Muscle layer of colon (tissue), 2 donors: Measurements from ENCODE around the gene SPP2.

Experiments
- H3K27ac ChIP-seq: one replicate; pipeline ENCODE4 v1.7.0; 2013; ENCODE audit warnings: low read depth, mild to moderate bottlenecking, low read length, moderate library complexity
- H3K27me3 ChIP-seq, 2 donors: one replicate each; pipeline ENCODE4 v1.7.0; 2013; ENCODE audit warnings: low read length in 2 of 2, mild to moderate bottlenecking in 2 of 2; ENCODE audit not compliant: insufficient read depth in 2 of 2, control insufficient read depth in 1 of 2
- H3K36me3 ChIP-seq: one replicate; pipeline ENCODE4 v1.7.0; 2013; ENCODE audit warnings: mild to moderate bottlenecking, low read length; ENCODE audit not compliant: insufficient read depth
- H3K4me1 ChIP-seq: one replicate; pipeline ENCODE4 v1.7.0; 2013; ENCODE audit warnings: mild to moderate bottlenecking, low read length; ENCODE audit not compliant: insufficient read depth
- H3K4me3 ChIP-seq, 2 donors: one replicate each; pipeline ENCODE4 v1.7.0; 2013; ENCODE audit warnings: low read length in 2 of 2, low read depth in 1 of 2, mild to moderate bottlenecking in 1 of 2, moderate library complexity in 1 of 2
- H3K9ac ChIP-seq: one replicate; pipeline ENCODE4 v1.7.0; 2013; ENCODE audit warnings: low read length
- H3K9me3 ChIP-seq: one replicate; pipeline ENCODE4 v1.7.0; 2013; ENCODE audit warnings: mild to moderate bottlenecking, low read length
- donor health status: abdominal sarcoma.
- donor health status: Adenocarcinoma of cecum.

The SPP2 gene

GRCh38 chr2:234050455-234051135, at the start of gene SPP2:
SPP2 (plus strand) TSS chr2:234050702; CDS start chr2:234050787, 85 bp downstream.
- Histone ChIP-seq H3K27ac (no peak within 1 kb of the TSS), H3K9ac (no peak within 1 kb of the TSS), H3K27me3 (no peaks in the 10 kb centered on the region), H3K4me1 (no peaks in the 10 kb centered on the region), H3K9me3 (no peaks in the 10 kb centered on the region), H3K4me3 (no peak within 1 kb of the TSS), H3K36me3 (no peaks in the 10 kb centered on the region)

- Histone ChIP-seq H3K27me3 (no peaks in the 10 kb centered on the region), H3K4me1 (no peaks in the 10 kb centered on the region), H3K27ac (no peak overlapping the region), H3K36me3 (no peaks in the 10 kb centered on the region), H3K9ac (no peak overlapping the region), H3K9me3 (no peaks in the 10 kb centered on the region), H3K4me3 (no peak overlapping the region)
These were observed 48.9 kb upstream of the SPP2 start for GRCh38 chr2:234001380-234002160.

GRCh38 chr2:234002281-234002680, 48.2 kb upstream of the SPP2 start:
- no peaks in the 10 kb centered on the region for H3K36me3 ChIP-seq
- H3K9ac ChIP-seq = no peak overlapping the region
- H3K27ac ChIP-seq = no peak overlapping the region
- H3K4me3 ChIP-seq = no peak overlapping the region
- no peaks in the 10 kb centered on the region for H3K4me1 ChIP-seq
- no peaks in the 10 kb centered on the region for H3K9me3 ChIP-seq
- H3K27me3 ChIP-seq = no peaks in the 10 kb centered on the region

- Histone ChIP-seq H3K9me3 (no peaks in the 10 kb centered on the region), H3K4me1 (no peaks in the 10 kb centered on the region), H3K27ac (no peak overlapping the region), H3K36me3 (no peaks in the 10 kb centered on the region), H3K9ac (no peak overlapping the region), H3K4me3 (no peak overlapping the region), H3K27me3 (no peaks in the 10 kb centered on the region)
These were observed 46.4 kb upstream of the SPP2 start for GRCh38 chr2:234003972-234004617.

- Histone ChIP-seq H3K27me3 (no peaks in the 10 kb centered on the region), H3K4me1 (no peaks in the 10 kb centered on the region), H3K36me3 (no peaks in the 10 kb centered on the region), H3K9me3 (no peaks in the 10 kb centered on the region), H3K4me3 (no peak overlapping the region), H3K27ac (no peak overlapping the region), H3K9ac (no peak overlapping the region)
These were observed 45.4 kb upstream of the SPP2 start for GRCh38 chr2:234005126-234005525.

GRCh38 chr2:234006501-234006900, 44.0 kb upstream of the SPP2 start:
- H3K27ac ChIP-seq = no peak overlapping the region
- H3K9me3 ChIP-seq = peaks cover 6% of the 10 kb centered on the region
- no peaks in the 10 kb centered on the region for H3K27me3 ChIP-seq
- H3K4me3 ChIP-seq = no peak overlapping the region
- no peaks in the 10 kb centered on the region for H3K36me3 ChIP-seq
- no peak overlapping the region for H3K9ac ChIP-seq
- no peaks in the 10 kb centered on the region for H3K4me1 ChIP-seq

GRCh38 chr2:234014427-234014826, 36.1 kb upstream of the SPP2 start:
- Histone ChIP-seq H3K4me1 (no peaks in the 10 kb centered on the region), H3K27ac (no peak overlapping the region), H3K36me3 (no peaks in the 10 kb centered on the region), H3K9me3 (peaks cover 6% of the 10 kb centered on the region), H3K27me3 (no peaks in the 10 kb centered on the region), H3K9ac (no peak overlapping the region), H3K4me3 (no peak overlapping the region)

GRCh38 chr2:234015861-234016260, 34.6 kb upstream of the SPP2 start:
- Histone ChIP-seq H3K27ac (no peak overlapping the region), H3K4me3 (no peak overlapping the region), H3K36me3 (no peaks in the 10 kb centered on the region), H3K27me3 (no peaks in the 10 kb centered on the region), H3K9ac (no peak overlapping the region), H3K4me1 (no peaks in the 10 kb centered on the region), H3K9me3 (peaks cover 4% of the 10 kb centered on the region)

GRCh38 chr2:234019896-234020295, 30.6 kb upstream of the SPP2 start:
- Histone ChIP-seq H3K4me3 (no peak overlapping the region), H3K27me3 (no peaks in the 10 kb centered on the region), H3K27ac (no peak overlapping the region), H3K36me3 (no peaks in the 10 kb centered on the region), H3K4me1 (no peaks in the 10 kb centered on the region), H3K9ac (no peak overlapping the region), H3K9me3 (no peaks in the 10 kb centered on the region)

- Histone ChIP-seq H3K36me3 (no peaks in the 10 kb centered on the region), H3K27me3 (no peaks in the 10 kb centered on the region), H3K9me3 (no peaks in the 10 kb centered on the region), H3K27ac (no peak overlapping the region), H3K4me3 (no peak overlapping the region), H3K4me1 (no peaks in the 10 kb centered on the region), H3K9ac (no peak overlapping the region)
These were observed 30.2 kb upstream of the SPP2 start for GRCh38 chr2:234020332-234020731.

GRCh38 chr2:234022424-234022823, 28.1 kb upstream of the SPP2 start:
- Histone ChIP-seq H3K9me3 (no peaks in the 10 kb centered on the region), H3K27ac (no peak overlapping the region), H3K27me3 (no peaks in the 10 kb centered on the region), H3K4me3 (no peak overlapping the region), H3K9ac (no peak overlapping the region), H3K36me3 (no peaks in the 10 kb centered on the region), H3K4me1 (peaks cover 4% of the 10 kb centered on the region)
